ENCODE data around the gene GJB1. TPM values are rescaled to one million over a fixed set of nuclear protein-coding genes. Genes with fewer than 3 reads are reported as not detected.

The GJB1 gene
- polyA plus RNA-seq, 1 experiment, result not detected

- H3K9me3 ChIP-seq (ENCODE audit: control insufficient read depth, insufficient read depth, low read length), result no peaks in the 10 kb centered on the region
- no peak overlapping the region for H3K27ac ChIP-seq (ENCODE audit: low read depth, low read length)
- POLR2A ChIA-PET, result interaction anchor here (0.6 kb wide), 1 partner anchor 39 kb away, joined by 3 read pairs; no protein-coding TSS in a partner anchor
- CTCF ChIA-PET, result no interaction called here
- no peaks in the 10 kb centered on the region for H3K27me3 ChIP-seq (ENCODE audit: control insufficient read depth, insufficient read depth, low read length)
- no peak for TF ChIP-seq CTCF (IDR thresholded peaks at IDR 0.05; ENCODE audit: low read depth, low read length)
- no peak overlapping the region for H3K4me3 ChIP-seq (ENCODE audit: low read depth, low read length)
- no peak for DNase-seq (ENCODE audit: low read depth, low spot score)
Observed at GRCh38 chrX:71245159-71245558, 22.1 kb downstream of the GJB1 start.

- no peak for TF ChIP-seq CTCF (IDR thresholded peaks at IDR 0.05; ENCODE audit: low read depth, low read length)
- no peak overlapping the region for H3K4me3 ChIP-seq (ENCODE audit: low read depth, low read length)
- ChIA-PET CTCF (no interaction called here), POLR2A (no interaction called here)
- no peak for DNase-seq (ENCODE audit: low read depth, low spot score)
- H3K27me3 ChIP-seq (ENCODE audit: control insufficient read depth, insufficient read depth, low read length), result no peaks in the 10 kb centered on the region
- H3K27ac ChIP-seq (ENCODE audit: low read depth, low read length), result no peak overlapping the region
- no peaks in the 10 kb centered on the region for H3K9me3 ChIP-seq (ENCODE audit: control insufficient read depth, insufficient read depth, low read length)
Observed at GRCh38 chrX:71250841-71251240, 27.8 kb downstream of the GJB1 start.

DNA sequence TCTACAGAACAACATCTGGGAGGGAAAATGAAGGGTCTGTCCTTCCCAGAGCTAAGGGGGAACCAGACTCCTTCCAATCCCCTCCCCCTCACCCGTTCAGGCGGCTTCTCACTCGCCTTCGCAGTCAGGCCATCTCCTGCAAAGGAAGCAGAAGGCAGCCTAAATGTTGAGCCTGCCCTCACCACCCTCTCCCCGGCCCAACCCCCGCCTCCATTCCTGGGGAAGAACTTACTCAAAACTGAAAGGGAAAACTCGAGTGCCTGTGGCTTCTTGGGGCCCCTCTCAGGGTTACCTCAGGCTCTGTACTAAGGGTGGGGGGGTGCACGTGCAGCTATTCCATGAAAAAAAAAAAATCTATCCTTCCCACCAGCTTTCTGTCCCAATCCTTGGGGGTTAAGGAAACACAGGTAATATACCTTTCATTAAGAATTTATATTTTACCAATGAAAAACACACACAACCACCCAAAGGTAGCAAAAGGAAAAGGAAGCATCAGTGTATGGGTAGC, 28.5 kb downstream of the GJB1 start:
- ChIA-PET CTCF (no interaction called here), POLR2A (no interaction called here)
- no peak for DNase-seq (ENCODE audit: low read depth, low spot score)
- no peak overlapping the region for H3K27ac ChIP-seq (ENCODE audit: low read depth, low read length)
- no peaks in the 10 kb centered on the region for H3K9me3 ChIP-seq (ENCODE audit: control insufficient read depth, insufficient read depth, low read length)
- H3K4me3 ChIP-seq (ENCODE audit: low read depth, low read length), result peak overlapping the region; percentile 13; the same call in 1 of the 2 replicates
- H3K27me3 ChIP-seq (ENCODE audit: control insufficient read depth, insufficient read depth, low read length), result no peaks in the 10 kb centered on the region
- no peak for TF ChIP-seq CTCF (IDR thresholded peaks at IDR 0.05; ENCODE audit: low read depth, low read length)

GRCh38 chrX:71252221-71252620, 29.2 kb downstream of the GJB1 start:
- TF ChIP-seq CTCF (IDR thresholded peaks at IDR 0.05; ENCODE audit: low read depth, low read length), result no peak
- H3K27ac ChIP-seq (ENCODE audit: low read depth, low read length), result no peak overlapping the region
- DNase-seq (ENCODE audit: low read depth, low spot score), result no peak
- H3K9me3 ChIP-seq (ENCODE audit: control insufficient read depth, insufficient read depth, low read length), result no peaks in the 10 kb centered on the region
- no peaks in the 10 kb centered on the region for H3K27me3 ChIP-seq (ENCODE audit: control insufficient read depth, insufficient read depth, low read length)
- peak overlapping the region; percentile 76 for H3K4me3 ChIP-seq (ENCODE audit: low read depth, low read length)
- CTCF ChIA-PET, result no interaction called here
- POLR2A ChIA-PET, result no interaction called here

- H3K4me3 ChIP-seq (ENCODE audit: low read depth, low read length), result peak overlapping the region; percentile 76
- ChIA-PET CTCF (interaction anchor here (1.1 kb wide), 1 partner anchor 40 kb away, joined by 3 read pairs; no protein-coding TSS in a partner anchor), POLR2A (interaction anchor here (0.6 to 1.1 kb wide), 2 partner anchors 30 to 34 kb away, joined by 3 to 8 read pairs; partner anchors contain the start of gene NONO)
- no peaks in the 10 kb centered on the region for H3K27me3 ChIP-seq (ENCODE audit: control insufficient read depth, insufficient read depth, low read length)
- no peak for DNase-seq (ENCODE audit: low read depth, low spot score)
- no peak overlapping the region for H3K27ac ChIP-seq (ENCODE audit: low read depth, low read length)
- peak; percentile 58 for TF ChIP-seq CTCF (IDR thresholded peaks at IDR 0.05; ENCODE audit: low read depth, low read length)
- H3K9me3 ChIP-seq (ENCODE audit: control insufficient read depth, insufficient read depth, low read length), result no peaks in the 10 kb centered on the region
Observed at GRCh38 chrX:71253253-71254091, 30.4 kb downstream of the GJB1 start.

Data from AG04450 (cell line).